ENCODE results near the gene RFPL2. TPM values are rescaled to one million over a fixed set of nuclear protein-coding genes. Genes with fewer than 3 reads are reported as not detected.

The RFPL2 gene
- total and polyA plus RNA-seq, 2 of the 13 experiments (the other 11 are each of a cell fraction or from before 2014, with no cell fraction given): not detected

GRCh38 chr22:32218470-32218869 is 13.6 kb upstream of the RFPL2 start (continued):
- TF ChIP-seq REST (IDR thresholded peaks at IDR 0.05; ENCODE audit: borderline replicate concordance in 1 of 2, low read depth in 1 of 2, low read length in 2 of 2): no peak
- TF ChIP-seq PRPF4 (IDR thresholded peaks at IDR 0.05; ENCODE audit: low read depth, low read length, poor library complexity, severe bottlenecking): no peak
- TF ChIP-seq ZNF251 (CRISPR knock-in tag; IDR thresholded peaks at IDR 0.05): no peak
- TF ChIP-seq RBM22 (optimal IDR thresholded peaks at IDR 0.05; ENCODE audit: low read length): no peak
- TF ChIP-seq TMF1 (CRISPR knock-in tag; IDR thresholded peaks at IDR 0.05; ENCODE audit: low read depth): no peak
- TF ChIP-seq POLR2AphosphoS5 (IDR thresholded peaks at IDR 0.05; ENCODE audit: low read depth, low read length): no peak
- TF ChIP-seq PCBP2 (optimal IDR thresholded peaks at IDR 0.05; ENCODE audit: low read depth, low read length, poor library complexity, severe bottlenecking): no peak
- no peak for TF ChIP-seq ZNF142 (CRISPR knock-in tag; IDR thresholded peaks at IDR 0.05)

All from HepG2 (cell line).